Activated T-helper 2 cell treated with anti-CD3 and anti-CD28 coated beads, Interferon-gamma antibody, Interleukin-2, Interleukin-4, amounts not matched to agents 10 μg/mL and 5 μg/mL and 100 μg/mL, durations not matched to agents 14 hours and 24 hours and 36 hours (primary cell): Measurements from ENCODE around the gene DNAAF1. TPM values are rescaled to one million over a fixed set of nuclear protein-coding genes. Genes with fewer than 3 reads are reported as not detected.
"Not testable (repeated sequence)": the region's sequence is repeated elsewhere in the genome, so short reads cannot be mapped to it uniquely, and the experiment has no call there.

Experiments
- DNase-seq: peaks from one replicate; pipeline ENCODE4 v3.0.0; 2021; ENCODE audit warnings: low spot score
- H3K27ac Mint-ChIP-seq: one replicate; pipeline ENCODE4 v1.8.0; 2021; ENCODE audit warnings: mixed read lengths
- H3K27me3 Mint-ChIP-seq: one replicate; pipeline ENCODE4 v1.8.0; 2021; ENCODE audit warnings: low read depth, mixed read lengths
- H3K36me3 Mint-ChIP-seq: one replicate; pipeline ENCODE4 v1.8.0; 2021; ENCODE audit warnings: low read depth, mixed read lengths
- H3K4me1 Mint-ChIP-seq: one replicate; pipeline ENCODE4 v1.8.0; 2021; ENCODE audit warnings: low read depth, mixed read lengths
- H3K4me3 Mint-ChIP-seq: one replicate; pipeline ENCODE4 v1.8.0; 2021; ENCODE audit warnings: low read depth, mild to moderate bottlenecking, moderate library complexity, mixed read lengths
- H3K9me3 Mint-ChIP-seq: one replicate; pipeline ENCODE4 v1.8.0; 2021; ENCODE audit warnings: mixed read lengths
- intact Hi-C: fragments of 100-400 bp; cut with micrococcal nuclease; formaldehyde crosslinking; loops from one replicate; pipeline ENCODE4 v1.15.1; 2023
- total RNA-seq: library from RNA; stranded (reverse); gene quantifications from 2 replicates; pipeline ENCODE4 v1.2.3, GENCODE V29; 2022

The DNAAF1 gene
- total RNA-seq, 1 donor from 2014 or later = 0.09 TPM

DNA sequence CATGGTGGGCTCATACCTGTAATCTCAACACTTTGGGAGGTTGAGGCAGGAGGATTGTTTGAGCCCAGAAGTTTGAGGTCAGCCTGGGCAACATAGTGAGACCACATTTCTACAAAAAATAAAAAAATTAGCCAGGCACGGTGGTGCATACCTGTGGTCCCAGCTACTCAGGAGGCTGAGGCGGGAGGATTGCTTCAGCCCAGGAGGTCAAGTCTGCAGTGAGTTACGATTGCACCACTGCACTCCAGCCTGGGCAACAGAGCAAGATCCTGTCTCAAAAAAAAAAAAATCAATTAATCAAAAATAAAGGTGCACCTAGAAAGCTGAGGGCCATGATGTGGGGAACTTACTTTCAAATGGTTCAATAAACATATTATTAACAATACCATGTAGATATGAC lies 71.0 kb downstream of the DNAAF1 start:
- H3K27ac Mint-ChIP-seq, H3K4me3 Mint-ChIP-seq, DNase-seq, H3K27me3 Mint-ChIP-seq, H3K36me3 Mint-ChIP-seq, intact Hi-C loops, H3K9me3 Mint-ChIP-seq, H3K4me1 Mint-ChIP-seq: not testable (repeated sequence)

DNA sequence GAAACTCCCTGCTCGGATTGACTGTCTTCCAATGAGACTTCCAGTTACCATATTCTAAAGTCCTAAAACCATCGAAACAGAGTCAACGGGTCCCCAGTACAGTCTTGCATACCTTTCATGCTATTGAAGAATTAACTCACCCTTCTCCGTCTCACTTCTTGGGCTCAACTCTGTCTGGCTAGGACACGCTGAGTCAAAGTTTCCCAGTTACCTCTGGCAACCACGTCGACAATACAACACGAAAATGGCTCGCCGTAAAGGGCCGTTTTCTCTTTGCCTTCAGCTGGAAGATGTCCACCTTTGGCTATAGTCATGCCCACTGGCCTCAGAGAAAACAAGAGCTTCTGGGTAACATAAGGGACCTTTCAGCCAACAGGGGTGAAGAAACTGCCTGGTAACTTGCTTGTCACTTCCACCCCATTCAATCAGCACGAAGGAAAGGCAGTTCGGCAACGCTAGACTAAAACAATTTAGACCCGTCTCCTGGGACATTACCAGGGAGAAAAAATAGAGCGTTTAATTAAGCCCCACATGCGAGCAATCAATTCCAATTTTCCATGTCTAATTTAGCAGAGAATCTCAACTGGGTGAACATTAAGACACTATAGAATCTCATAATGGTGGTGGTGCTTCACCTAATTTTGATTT lies 73.2 kb downstream of the DNAAF1 start:
- Mint-ChIP-seq H3K27me3 (peaks cover 2% of the 10 kb centered on the region), H3K4me1 (no peaks in the 10 kb centered on the region), H3K4me3 (no peak overlapping the region), H3K36me3 (no peaks in the 10 kb centered on the region), H3K9me3 (no peaks in the 10 kb centered on the region), H3K27ac (no peak overlapping the region)
- intact Hi-C loops = no loop called here
- DNase-seq = no peak

DNA sequence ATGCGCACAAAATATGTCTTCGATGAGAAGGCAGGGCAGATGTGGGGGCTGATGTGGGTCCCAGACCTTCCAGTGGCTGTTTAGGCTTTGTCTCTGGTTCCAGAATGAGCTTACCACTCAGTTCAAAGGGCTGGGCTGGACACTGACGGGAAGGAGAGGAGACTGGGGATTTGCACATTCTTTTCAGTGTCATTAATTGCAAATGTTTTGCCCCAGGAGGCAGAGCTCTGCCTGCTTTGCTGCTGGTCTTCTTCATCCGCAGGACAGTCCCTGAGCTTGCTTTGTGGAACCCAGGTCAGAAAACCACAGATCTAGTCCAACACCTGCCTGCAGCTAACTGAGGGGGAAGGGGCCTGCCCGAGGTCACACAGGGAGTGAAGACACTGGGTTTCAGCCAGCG lies 73.8 kb downstream of the DNAAF1 start:
- no peaks in the 10 kb centered on the region for H3K9me3 Mint-ChIP-seq

DNA sequence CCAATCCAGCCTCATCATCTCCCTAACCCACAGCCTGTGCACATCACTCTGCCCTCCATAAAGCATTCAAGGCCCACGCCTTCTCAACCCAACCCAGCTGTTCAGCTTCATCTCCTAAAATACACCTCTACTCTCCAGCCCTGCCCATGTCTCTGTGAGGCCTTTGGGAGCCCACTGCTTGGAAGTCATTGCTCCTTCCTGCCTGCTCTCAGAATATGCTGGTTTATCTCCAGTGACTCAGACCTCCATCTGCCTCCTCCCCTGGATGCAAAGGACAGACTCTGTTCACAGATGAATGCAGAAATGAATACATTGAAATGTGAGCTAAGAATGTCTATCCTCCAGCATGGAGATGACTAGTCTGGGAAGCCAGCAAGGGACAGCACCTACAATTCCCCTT lies 75.7 kb downstream of the DNAAF1 start:
- Mint-ChIP-seq H3K36me3 (no peaks in the 10 kb centered on the region), H3K4me3 (no peak overlapping the region), H3K4me1 (no peaks in the 10 kb centered on the region), H3K27me3 (peaks cover 2% of the 10 kb centered on the region), H3K9me3 (no peaks in the 10 kb centered on the region), H3K27ac (no peak overlapping the region)
- intact Hi-C loops = no loop called here
- DNase-seq = no peak

More for the DNA sequence above, 73.8 kb downstream of the DNAAF1 start:
- H3K4me1 Mint-ChIP-seq = no peaks in the 10 kb centered on the region
- intact Hi-C loops = no loop called here
- no peak overlapping the region for H3K27ac Mint-ChIP-seq
- H3K27me3 Mint-ChIP-seq = peaks cover 2% of the 10 kb centered on the region
- no peak overlapping the region for H3K4me3 Mint-ChIP-seq
- no peaks in the 10 kb centered on the region for H3K36me3 Mint-ChIP-seq
- DNase-seq = no peak

DNA sequence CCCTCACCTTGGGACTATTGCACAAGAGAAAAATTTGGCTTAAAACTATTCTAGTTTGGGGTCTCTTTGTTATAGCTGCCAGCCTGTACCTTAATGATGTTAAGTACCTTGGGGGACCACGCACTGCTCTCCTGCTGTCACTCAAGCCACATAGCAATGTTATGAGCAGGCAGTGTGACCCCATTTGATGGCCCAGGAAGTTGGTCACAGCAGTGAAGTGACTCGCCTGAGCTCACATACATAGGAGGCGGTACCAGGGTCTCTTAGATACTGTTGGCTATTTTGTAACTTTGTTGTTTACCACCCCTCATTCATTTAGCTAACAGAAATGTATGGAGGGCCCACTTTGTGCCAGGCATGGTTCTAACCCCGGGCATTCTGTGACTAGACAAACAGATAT lies 78.3 kb downstream of the DNAAF1 start:
- H3K9me3 Mint-ChIP-seq = no peaks in the 10 kb centered on the region
- no peak overlapping the region for H3K4me3 Mint-ChIP-seq
- no peaks in the 10 kb centered on the region for H3K36me3 Mint-ChIP-seq
- DNase-seq = no peak
- H3K27ac Mint-ChIP-seq = no peak overlapping the region
- H3K27me3 Mint-ChIP-seq = peaks cover 2% of the 10 kb centered on the region
- no peaks in the 10 kb centered on the region for H3K4me1 Mint-ChIP-seq
- intact Hi-C loops = no loop called here

DNA sequence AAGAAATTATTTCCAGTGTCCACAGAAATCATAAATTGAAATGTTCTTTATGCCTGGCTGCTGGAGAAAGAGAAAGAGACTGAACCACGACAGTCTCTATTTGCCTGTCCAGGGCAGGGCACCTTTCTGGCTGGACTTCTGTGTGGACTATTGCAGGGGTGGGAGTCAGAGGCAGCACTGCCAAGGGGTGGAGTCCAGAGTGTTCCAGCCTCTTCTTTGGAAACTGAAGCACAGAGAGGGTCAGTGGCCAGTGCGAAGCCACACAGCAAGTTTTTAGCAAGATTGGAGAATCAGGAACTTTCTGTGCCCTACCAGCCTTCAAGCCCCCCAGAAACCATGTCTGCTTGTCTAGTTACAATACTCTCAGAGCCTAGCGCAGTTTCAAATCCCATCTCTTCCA lies 79.4 kb downstream of the DNAAF1 start:
- intact Hi-C loops = no loop called here

DNA sequence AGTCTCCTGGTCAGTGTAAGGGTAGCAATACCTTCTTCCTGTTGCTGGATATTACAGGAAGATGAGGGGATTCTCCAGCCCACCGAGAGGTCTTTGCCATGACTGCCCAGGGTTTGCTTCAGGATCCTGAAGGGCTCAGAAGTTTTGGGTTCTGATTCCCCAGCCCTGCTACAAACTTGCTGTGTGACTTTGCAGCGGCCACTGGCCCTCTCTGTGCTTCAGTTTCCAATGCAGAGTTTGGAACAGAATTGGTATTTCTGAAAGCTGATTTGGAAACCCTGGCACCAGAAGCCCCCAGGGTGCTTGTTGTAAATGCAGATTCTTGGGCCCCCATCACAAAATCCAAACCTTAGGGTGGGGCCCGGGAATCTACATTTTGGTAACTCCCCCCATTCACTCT lies 80.0 kb downstream of the DNAAF1 start:
- Mint-ChIP-seq H3K27me3 (peaks cover 2% of the 10 kb centered on the region), H3K4me3 (no peak overlapping the region), H3K9me3 (no peaks in the 10 kb centered on the region), H3K4me1 (no peaks in the 10 kb centered on the region), H3K27ac (no peak overlapping the region), H3K36me3 (no peaks in the 10 kb centered on the region)
- DNase-seq = no peak
- intact Hi-C loops = no loop called here

More for the DNA sequence above, 79.4 kb downstream of the DNAAF1 start:
- no peak overlapping the region for H3K27ac Mint-ChIP-seq
- no peaks in the 10 kb centered on the region for H3K36me3 Mint-ChIP-seq
- H3K9me3 Mint-ChIP-seq = no peaks in the 10 kb centered on the region
- DNase-seq = no peak
- H3K4me3 Mint-ChIP-seq = no peak overlapping the region
- no peaks in the 10 kb centered on the region for H3K4me1 Mint-ChIP-seq
- peaks cover 2% of the 10 kb centered on the region for H3K27me3 Mint-ChIP-seq

DNA sequence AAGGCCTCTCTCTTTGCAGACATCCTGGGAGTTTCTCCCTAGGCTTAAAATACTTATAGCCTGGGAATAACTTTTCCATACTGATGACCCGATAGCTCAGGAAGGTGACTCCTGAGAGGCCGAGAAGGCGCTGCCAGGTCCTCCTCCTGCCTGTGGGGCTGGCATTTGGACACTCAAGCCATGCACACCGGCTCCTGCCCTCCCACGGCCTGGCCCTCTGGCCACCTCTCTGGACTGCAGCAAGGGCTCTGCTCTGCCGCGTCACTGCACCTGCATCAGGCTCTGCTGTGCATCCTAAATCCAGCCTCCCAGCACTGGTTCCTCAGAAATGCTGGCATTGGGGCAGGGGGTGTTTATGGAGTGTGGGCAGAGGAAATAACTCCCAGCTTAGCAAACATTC lies 80.5 kb downstream of the DNAAF1 start:
- no peak for DNase-seq
- Mint-ChIP-seq H3K4me1 (no peaks in the 10 kb centered on the region), H3K27ac (no peak overlapping the region), H3K27me3 (peaks cover 2% of the 10 kb centered on the region), H3K36me3 (no peaks in the 10 kb centered on the region), H3K9me3 (no peaks in the 10 kb centered on the region), H3K4me3 (no peak overlapping the region)
- intact Hi-C loops = no loop called here

DNA sequence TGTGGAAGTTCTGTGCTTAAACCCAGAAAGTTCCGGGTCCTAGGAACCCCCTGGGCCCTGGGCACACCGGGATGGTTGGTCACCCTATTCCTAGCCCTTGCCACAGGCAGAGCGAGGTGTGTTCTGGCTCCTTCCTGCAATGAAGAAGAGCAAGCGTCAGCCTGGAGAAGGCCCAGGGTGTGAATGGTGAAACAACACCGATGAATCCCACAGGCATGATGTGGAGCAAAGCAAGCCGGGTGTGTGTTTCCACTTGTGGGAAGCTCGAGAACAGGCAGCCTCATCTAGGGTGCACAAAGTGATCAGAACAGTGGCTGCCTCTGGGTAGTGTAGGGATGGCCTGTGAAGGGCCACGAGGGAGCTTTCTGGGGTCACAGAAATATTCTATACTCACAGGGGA lies 80.9 kb downstream of the DNAAF1 start:
- DNase-seq = no peak
- no peaks in the 10 kb centered on the region for H3K36me3 Mint-ChIP-seq
- no peaks in the 10 kb centered on the region for H3K9me3 Mint-ChIP-seq
- H3K27ac Mint-ChIP-seq = no peak overlapping the region
- H3K4me3 Mint-ChIP-seq = no peak overlapping the region
- peaks cover 3% of the 10 kb centered on the region for H3K27me3 Mint-ChIP-seq
- intact Hi-C loops = no loop called here
- no peaks in the 10 kb centered on the region for H3K4me1 Mint-ChIP-seq

Other genes starting within 250 kb of the DNAAF1 start
- gene MLYCD, start 246.2 kb upstream of the DNAAF1 start, total RNA-seq = 6.1 TPM in 2 replicates
- 1.4 and 2.1 TPM in 2 replicates for gene OSGIN1, start 192.1 kb upstream of the DNAAF1 start, total RNA-seq
- gene NECAB2, start 177.1 kb upstream of the DNAAF1 start, total RNA-seq = 0.11 TPM in 1 of 2 replicates, not detected in the other
- 0.28 TPM in 1 of 2 replicates, not detected in the other for gene SLC38A8, start 102.5 kb upstream of the DNAAF1 start, total RNA-seq
- 54.5 and 58.1 TPM in 2 replicates for gene MBTPS1, start 28.4 kb upstream of the DNAAF1 start, total RNA-seq
- 16.7 and 19.9 TPM in 2 replicates for gene HSDL1, start 131 bp upstream of the DNAAF1 start, total RNA-seq
- 57.5 and 64.4 TPM in 2 replicates for gene TAF1C, start 41.7 kb downstream of the DNAAF1 start, total RNA-seq
- gene ADAD2, start 45.8 kb downstream of the DNAAF1 start, total RNA-seq = not detected in 2 replicates
- not detected in 2 replicates for gene KCNG4, start 94.7 kb downstream of the DNAAF1 start, total RNA-seq
- gene WFDC1, start 149.6 kb downstream of the DNAAF1 start, total RNA-seq = not detected in 2 replicates
- gene ATP2C2, start 223.2 kb downstream of the DNAAF1 start, total RNA-seq = not detected in 2 replicates